ENCODE measurements around the gene RPS6KA6. TPM values are rescaled to one million over a fixed set of nuclear protein-coding genes. Genes with fewer than 3 reads are reported as not detected.

RPS6KA6 gene
- total and polyA plus RNA-seq, 2 of the 13 experiments (the other 11 are each of a cell fraction or from before 2014, with no cell fraction given) = not detected

DNA sequence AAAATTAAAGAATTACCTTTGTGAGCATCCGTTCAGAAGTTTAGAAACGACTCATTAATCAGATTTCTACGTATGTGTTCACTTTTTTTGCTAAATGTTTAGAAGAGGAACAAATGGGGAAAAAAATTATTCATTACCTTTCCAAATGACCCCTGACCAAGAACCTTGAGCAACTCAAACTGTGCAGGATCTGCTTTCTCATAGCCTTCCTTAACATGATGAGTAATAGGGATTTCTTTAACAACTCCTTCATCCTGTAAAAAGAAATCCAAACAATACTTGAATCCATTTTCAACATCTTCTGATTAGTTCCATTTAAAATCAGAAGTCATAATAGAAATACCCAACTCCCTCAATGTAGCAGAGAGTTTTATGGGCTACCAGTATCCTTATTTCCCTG, 32.1 kb downstream of the RPS6KA6 start:
- POLR2A ChIA-PET = no interaction called here
- Histone ChIP-seq H3K4me2 (ENCODE audit: low read depth, low read length) (no peak overlapping the region), H3K27me3 (ENCODE audit: control insufficient read depth in 1 of 2, insufficient read depth in 2 of 2, low read length in 2 of 2) (no peaks in the 10 kb centered on the region)

DNA sequence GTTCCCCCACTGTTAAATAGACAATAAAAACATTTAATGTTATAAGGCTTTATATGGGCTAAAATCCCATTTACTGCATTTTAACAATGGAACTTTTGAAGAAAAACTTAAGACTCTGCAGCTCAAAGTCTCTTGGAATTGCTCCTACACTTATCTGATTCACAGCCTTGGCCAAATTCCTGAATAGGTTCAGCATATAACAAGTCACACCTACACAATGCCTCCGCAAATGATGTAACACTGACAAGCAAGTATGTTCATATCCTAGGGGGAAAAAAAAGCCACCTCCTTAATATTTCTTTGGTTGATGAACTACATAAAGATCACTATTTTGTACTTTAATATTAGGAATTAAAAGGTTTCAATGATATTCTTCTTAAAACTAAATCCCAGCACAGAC, 34.5 kb downstream of the RPS6KA6 start:
- no peaks in the 10 kb centered on the region for H3K79me2 ChIP-seq (ENCODE audit: insufficient read depth, low read length)
- no peak overlapping the region for H2AFZ ChIP-seq (ENCODE audit: low read length)
- TF ChIP-seq ZBTB7B (CRISPR knock-in tag; IDR thresholded peaks at IDR 0.05) (no peak), ZNF326 (CRISPR knock-in tag; IDR thresholded peaks at IDR 0.05; ENCODE audit: borderline replicate concordance) (no peak), ZNF550 (CRISPR knock-in tag; IDR thresholded peaks at IDR 0.05; ENCODE audit: borderline replicate concordance) (no peak), ATF1 (CRISPR knock-in tag; IDR thresholded peaks at IDR 0.05) (no peak), ZNF382 (CRISPR knock-in tag; IDR thresholded peaks at IDR 0.05; ENCODE audit: borderline replicate concordance) (no peak), ZNF24 (IDR thresholded peaks at IDR 0.05) (no peak), PHF21A (CRISPR knock-in tag; IDR thresholded peaks at IDR 0.05) (no peak), ATF7 (IDR thresholded peaks at IDR 0.05) (no peak), ATF7 (CRISPR knock-in tag; IDR thresholded peaks at IDR 0.05) (no peak), ZNF124 (CRISPR knock-in tag; IDR thresholded peaks at IDR 0.05) (no peak), ZNF530 (CRISPR knock-in tag; IDR thresholded peaks at IDR 0.05; ENCODE audit: low read depth) (no peak), FOXK2 (IDR thresholded peaks at IDR 0.05) (no peak), JUNB (CRISPR knock-in tag; IDR thresholded peaks at IDR 0.05; ENCODE audit: borderline replicate concordance) (no peak)
- FAIRE-seq (no peak), ATAC-seq (no peak), DNase-seq (ENCODE audit: low spot score) (no peak)
- CTCF ChIA-PET (ENCODE audit: low intra/inter-chr PET ratio, low total read pairs) = no interaction called here
- H3K36me3 ChIP-seq (replicated peaks in 1 of 2; ENCODE audit: control insufficient read depth in 1 of 2, insufficient read depth in 2 of 2, low read length in 2 of 2) = no peaks in the 10 kb centered on the region
- no peaks in the 10 kb centered on the region for H4K20me1 ChIP-seq (ENCODE audit: insufficient read depth, low read length)
- POLR2A ChIA-PET = no interaction called here
- no peaks in the 10 kb centered on the region for H3K4me1 ChIP-seq (ENCODE audit: insufficient read depth, low read length)
- no peak overlapping the region for H3K9ac ChIP-seq (ENCODE audit: insufficient read depth, low read depth, low read length)
- H3K27ac ChIP-seq (ENCODE audit: extremely low read length, insufficient read depth, low read length) = no peak overlapping the region
- no peaks in the 10 kb centered on the region for H3K27me3 ChIP-seq (ENCODE audit: control insufficient read depth in 1 of 2, insufficient read depth in 2 of 2, low read length in 2 of 2)
- no CpG with 5 or more reads among the region's 1 CpG for WGBS (ENCODE audit: low lambda C conversion rate)
- intact Hi-C loops (cut with micrococcal nuclease; ENCODE audit: unreplicated experiment) (no loop called here), in situ Hi-C loops (cut with HindIII; ENCODE audit: extremely low pct_ligation_motif_present, low pct_unique_long_range_greater_than_20kb) (no loop called here)
- no peak overlapping the region for H3K4me2 ChIP-seq (ENCODE audit: low read depth, low read length)
- H3K4me3 ChIP-seq (replicated peaks in 1 of 3; ENCODE audit: insufficient read depth in 1 of 3, low read depth in 2 of 3, low read length in 3 of 3) = no peak overlapping the region
- no TSS peak for BruUV-seq (replicated peaks)
- H3K9me3 ChIP-seq (ENCODE audit: low read length) = no peaks in the 10 kb centered on the region

More for the DNA sequence above, 32.1 kb downstream of the RPS6KA6 start:
- in situ Hi-C loops (cut with HindIII; ENCODE audit: extremely low pct_ligation_motif_present, low pct_unique_long_range_greater_than_20kb) (no loop called here), intact Hi-C loops (cut with micrococcal nuclease; ENCODE audit: unreplicated experiment) (no loop called here)
- no TSS peak for BruUV-seq (replicated peaks)
- ATAC-seq (no peak), DNase-seq (ENCODE audit: low spot score) (no peak), FAIRE-seq (no peak)
- Histone ChIP-seq H3K4me3 (replicated peaks in 1 of 3; ENCODE audit: insufficient read depth in 1 of 3, low read depth in 2 of 3, low read length in 3 of 3) (no peak overlapping the region), H3K4me1 (ENCODE audit: insufficient read depth, low read length) (no peaks in the 10 kb centered on the region), H3K36me3 (replicated peaks in 1 of 2; ENCODE audit: control insufficient read depth in 1 of 2, insufficient read depth in 2 of 2, low read length in 2 of 2) (no peaks in the 10 kb centered on the region), H3K27ac (ENCODE audit: extremely low read length, insufficient read depth, low read length) (no peak overlapping the region), H2AFZ (ENCODE audit: low read length) (no peak overlapping the region), H3K9ac (ENCODE audit: insufficient read depth, low read depth, low read length) (no peak overlapping the region), H3K79me2 (ENCODE audit: insufficient read depth, low read length) (no peaks in the 10 kb centered on the region), H4K20me1 (ENCODE audit: insufficient read depth, low read length) (no peaks in the 10 kb centered on the region), H3K9me3 (ENCODE audit: low read length) (no peaks in the 10 kb centered on the region)
- TF ChIP-seq ZNF816 (CRISPR knock-in tag; IDR thresholded peaks at IDR 0.05; ENCODE audit: borderline replicate concordance) = no peak
- no peak for TF ChIP-seq ZNF766 (CRISPR knock-in tag; IDR thresholded peaks at IDR 0.05; ENCODE audit: borderline replicate concordance)
- no peak for TF ChIP-seq TGIF2 (CRISPR knock-in tag; IDR thresholded peaks at IDR 0.05)
- no peak for TF ChIP-seq ZNF572 (CRISPR knock-in tag; IDR thresholded peaks at IDR 0.05)
- no peak for TF ChIP-seq RFX3 (CRISPR knock-in tag; IDR thresholded peaks at IDR 0.05)
- no peak for TF ChIP-seq ZNF496 (CRISPR knock-in tag; IDR thresholded peaks at IDR 0.05; ENCODE audit: insufficient replicate concordance)
- no peak for TF ChIP-seq ESRRA (CRISPR knock-in tag; IDR thresholded peaks at IDR 0.05; ENCODE audit: low read depth)
- TF ChIP-seq TBX3 (IDR thresholded peaks at IDR 0.05; ENCODE audit: borderline replicate concordance) = no peak
- TF ChIP-seq KLF6 (CRISPR knock-in tag; IDR thresholded peaks at IDR 0.05) = no peak
- CTCF ChIA-PET (ENCODE audit: low intra/inter-chr PET ratio, low total read pairs) = no interaction called here
- WGBS (ENCODE audit: low lambda C conversion rate) = 0% methylated on average over 3 of the region's 3 CpGs
